Stimulated activated CD8-positive, alpha-beta memory T cell treated with anti-CD3 and anti-CD28 coated beads, Interleukin-12 subunit alpha, Interleukin-12 subunit beta, amount 100 ng/mL, for 4 hours (primary cell): ENCODE data around the gene PER3.

Experiments used
- DNase-seq: peaks from one replicate; pipeline ENCODE4 v3.0.0-alpha.2; 2020; ENCODE audit warnings: low read depth

The PER3 gene

GRCh38 chr1:7873801-7874795 is 90.0 kb downstream of the PER3 start:
- no peak for DNase-seq

GRCh38 chr1:7878027-7878426 is 93.9 kb downstream of the PER3 start:
- DNase-seq, result no peak

GRCh38 chr1:7879228-7879627 is 95.1 kb downstream of the PER3 start:
- no peak for DNase-seq

- no peak for DNase-seq
Measured at GRCh38 chr1:7884757-7885156, 100.7 kb downstream of the PER3 start.

GRCh38 chr1:7885513-7886404 is 101.7 kb downstream of the PER3 start:
- DNase-seq, result no peak

- no peak for DNase-seq
Measured at GRCh38 chr1:7886405-7886745, 102.3 kb downstream of the PER3 start.

GRCh38 chr1:7888248-7889081 is 104.4 kb downstream of the PER3 start:
- no peak for DNase-seq

- DNase-seq, result no peak
Measured at GRCh38 chr1:7890853-7891252, 106.8 kb downstream of the PER3 start.

GRCh38 chr1:7891804-7892203 is 107.7 kb downstream of the PER3 start:
- no peak for DNase-seq

- no peak for DNase-seq
Measured at GRCh38 chr1:7893529-7894180, 109.6 kb downstream of the PER3 start.
